GM10266 (cell line): ENCODE results near the gene ZNRF1.

Source experiments
- DNase-seq: peaks from one replicate; pipeline ENCODE4 v3.0.0; 2012; ENCODE audit errors: extremely low spot score
- CTCF ChIP-seq: IDR thresholded peaks from 2 replicates; pipeline ENCODE4 v1.5.1; 2012; ENCODE audit warnings: mild to moderate bottlenecking, low read depth; ENCODE audit not compliant: control insufficient read depth, insufficient read depth; ENCODE audit errors: missing control alignments

ZNRF1 gene

GRCh38 chr16:75065521-75066149 lies 66.8 kb downstream of the ZNRF1 start:
- DNase-seq = no peak
- no peak for TF ChIP-seq CTCF

GRCh38 chr16:75066861-75067447 lies 68.1 kb downstream of the ZNRF1 start:
- TF ChIP-seq CTCF = no peak
- no peak for DNase-seq

GRCh38 chr16:75068085-75069031 lies 69.5 kb downstream of the ZNRF1 start:
- no peak for TF ChIP-seq CTCF
- DNase-seq = no peak

GRCh38 chr16:75070012-75070841 lies 71.4 kb downstream of the ZNRF1 start:
- no peak for DNase-seq
- TF ChIP-seq CTCF = no peak

GRCh38 chr16:75071621-75072020 lies 72.8 kb downstream of the ZNRF1 start:
- DNase-seq = no peak
- TF ChIP-seq CTCF = no peak

- TF ChIP-seq CTCF = no peak
- no peak for DNase-seq
Measured at GRCh38 chr16:75072239-75072947, 73.6 kb downstream of the ZNRF1 start.
